NCI-H1930 (cell line): ENCODE measurements around the gene ACTL7B.
"Not testable (repeated sequence)": the region's sequence is repeated elsewhere in the genome, so short reads cannot be mapped to it uniquely, and the experiment has no call there.

ENCODE experiments used
- DNase-seq, 2 experiments: peaks; one replicate each; lab custom pipeline; 2025; lab: John Stamatoyannopoulos, UW

ACTL7B gene

GRCh38 chr9:108869092-108869725 is 13.4 kb upstream of the ACTL7B start:
- no peak for DNase-seq

GRCh38 chr9:108867829-108868228 is 12.0 kb upstream of the ACTL7B start:
- DNase-seq: no peak

- DNase-seq: no peak
Observed at GRCh38 chr9:108867116-108867515, 11.3 kb upstream of the ACTL7B start.

- no peak for DNase-seq
Observed at GRCh38 chr9:108866001-108866420, 10.2 kb upstream of the ACTL7B start.

GRCh38 chr9:108865037-108865436 is 9.3 kb upstream of the ACTL7B start:
- no peak for DNase-seq

- no peak for DNase-seq
Observed at GRCh38 chr9:108864446-108864845, 8.7 kb upstream of the ACTL7B start.

- no peak for DNase-seq
Observed at GRCh38 chr9:108863891-108864290, 8.1 kb upstream of the ACTL7B start.

- no peak for DNase-seq
Observed at GRCh38 chr9:108861997-108862396, 6.2 kb upstream of the ACTL7B start, which contains the start of gene ACTL7A. ACTL7A (plus strand) TSS chr9:108862266; CDS start chr9:108862323, 57 bp downstream.

- no peak for DNase-seq
Observed at GRCh38 chr9:108861464-108861863, 5.7 kb upstream of the ACTL7B start.

- DNase-seq: no peak
Observed at GRCh38 chr9:108860764-108861163, 5.0 kb upstream of the ACTL7B start.

GRCh38 chr9:108860354-108860753 is 4.6 kb upstream of the ACTL7B start:
- no peak for DNase-seq

- no peak for DNase-seq
Observed at GRCh38 chr9:108859459-108860114, 3.8 kb upstream of the ACTL7B start.

- no peak for DNase-seq
Observed at GRCh38 chr9:108857572-108857971, 1.8 kb upstream of the ACTL7B start.

GRCh38 chr9:108855529-108855886 is 278 bp downstream of the ACTL7B start:
- DNase-seq: no peak

GRCh38 chr9:108854641-108855528 is 901 bp downstream of the ACTL7B start:
- DNase-seq: no peak

GRCh38 chr9:108854094-108854493 is 1.7 kb downstream of the ACTL7B start:
- no peak for DNase-seq

- DNase-seq: no peak
Observed at GRCh38 chr9:108852079-108852478, 3.7 kb downstream of the ACTL7B start.

GRCh38 chr9:108851138-108851537 is 4.6 kb downstream of the ACTL7B start:
- DNase-seq: no peak

GRCh38 chr9:108850293-108850897 is 5.4 kb downstream of the ACTL7B start:
- no peak for DNase-seq

- DNase-seq: not testable (repeated sequence)
Observed at GRCh38 chr9:108848296-108848695, 7.5 kb downstream of the ACTL7B start.

GRCh38 chr9:108845947-108846346 is 9.8 kb downstream of the ACTL7B start:
- DNase-seq: no peak

- DNase-seq: no peak
Observed at GRCh38 chr9:108845507-108845906, 10.3 kb downstream of the ACTL7B start.
